ENCODE measurements around the gene COL26A1. TPM values are rescaled to one million over a fixed set of nuclear protein-coding genes. Genes with fewer than 3 reads are reported as not detected.

The COL26A1 gene
- total RNA-seq, 1 experiment from 2014 or later: 42.6 TPM

DNA sequence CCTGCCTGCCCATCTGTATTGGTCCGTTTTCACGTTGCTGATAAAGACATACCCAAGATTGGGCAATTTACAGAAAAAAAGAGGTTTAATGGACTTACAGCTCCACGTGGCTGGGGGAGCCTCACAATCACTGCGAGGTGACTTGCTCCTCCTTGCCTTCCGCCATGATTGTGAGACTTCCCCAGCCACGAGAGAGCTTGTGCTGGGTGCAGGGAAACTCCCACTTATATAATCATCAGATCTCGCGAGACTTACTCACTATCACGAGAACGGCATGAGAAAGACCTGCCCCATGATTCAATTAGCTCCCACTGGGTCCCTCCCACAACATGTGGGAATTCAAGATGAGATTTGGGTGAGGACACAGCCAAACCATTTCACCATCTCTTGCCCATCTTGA lies 154.6 kb downstream of the COL26A1 start:
- Histone ChIP-seq H2AFZ (ENCODE audit: low read length) (no peak overlapping the region), H3K79me2 (ENCODE audit: insufficient read depth, low read length) (no peaks in the 10 kb centered on the region), H4K20me1 (ENCODE audit: control insufficient read depth, insufficient read depth, insufficient read length) (no peaks in the 10 kb centered on the region), H3K9me3 (ENCODE audit: control insufficient read depth, low read depth, low read length) (no peaks in the 10 kb centered on the region), H2AK5ac (ENCODE audit: insufficient read length, low read length) (no peak overlapping the region), H2BK20ac (ENCODE audit: low read depth, low read length, poor library complexity, severe bottlenecking) (no peak overlapping the region), H2BK15ac (ENCODE audit: low read depth, low read length) (no peak overlapping the region), H3K23ac (ENCODE audit: insufficient read length, low read depth, low read length) (no peak overlapping the region), H4K5ac (ENCODE audit: insufficient read length, low read depth, low read length) (no peak overlapping the region), H3K9ac (ENCODE audit: extremely low read depth, insufficient read length, low read length) (no peak overlapping the region), H3T11ph (ENCODE audit: low read length) (no peak overlapping the region), H4K8ac (replicated peaks; ENCODE audit: insufficient read length, low read depth, low read length) (no peak overlapping the region), H3K4ac (ENCODE audit: low read depth, low read length) (no peak overlapping the region), H2BK120ac (ENCODE audit: low read depth, low read length, poor library complexity, severe bottlenecking) (no peak overlapping the region), H3K4me2 (ENCODE audit: insufficient read depth, insufficient read length, low read length) (no peak overlapping the region), H3K27me3 (ENCODE audit: insufficient read depth, low read length) (no peaks in the 10 kb centered on the region), H3K23me2 (ENCODE audit: insufficient read length, low read depth, low read length, poor library complexity, severe bottlenecking) (no peaks in the 10 kb centered on the region), H3K56ac (ENCODE audit: insufficient read length, low read depth, low read length) (no peak overlapping the region), H2BK12ac (ENCODE audit: insufficient read length, low read depth, low read length) (no peak overlapping the region), H3K27ac (ENCODE audit: insufficient read length, low read depth, low read length) (no peak overlapping the region), H3K79me1 (ENCODE audit: insufficient read depth, low read depth, low read length, poor library complexity, severe bottlenecking) (no peaks in the 10 kb centered on the region), H3K18ac (ENCODE audit: insufficient read length, low read depth, low read length) (no peak overlapping the region), H4K91ac (ENCODE audit: insufficient read length, low read depth, low read length) (no peak overlapping the region), H3K14ac (ENCODE audit: insufficient read depth, low read length) (no peak overlapping the region), H3K4me1 (ENCODE audit: insufficient read depth, low read length) (no peaks in the 10 kb centered on the region), H2BK5ac (ENCODE audit: insufficient read length, low read length) (no peak overlapping the region)
- DNase-seq: no peak
- peaks cover 19 to 29% of the 10 kb centered on the region in 2 experiments for H3K4me1 Mint-ChIP-seq
- peaks cover 8% of the 10 kb centered on the region for H3K27me3 Mint-ChIP-seq (ENCODE audit: low read depth)
- no CpG with 5 or more reads among the region's 10 CpGs for WGBS (ENCODE audit: extremely low coverage, insufficient read length, low lambda C conversion rate)
- no peak overlapping the region for H3K27ac Mint-ChIP-seq
- TF ChIP-seq, protein P1, sequence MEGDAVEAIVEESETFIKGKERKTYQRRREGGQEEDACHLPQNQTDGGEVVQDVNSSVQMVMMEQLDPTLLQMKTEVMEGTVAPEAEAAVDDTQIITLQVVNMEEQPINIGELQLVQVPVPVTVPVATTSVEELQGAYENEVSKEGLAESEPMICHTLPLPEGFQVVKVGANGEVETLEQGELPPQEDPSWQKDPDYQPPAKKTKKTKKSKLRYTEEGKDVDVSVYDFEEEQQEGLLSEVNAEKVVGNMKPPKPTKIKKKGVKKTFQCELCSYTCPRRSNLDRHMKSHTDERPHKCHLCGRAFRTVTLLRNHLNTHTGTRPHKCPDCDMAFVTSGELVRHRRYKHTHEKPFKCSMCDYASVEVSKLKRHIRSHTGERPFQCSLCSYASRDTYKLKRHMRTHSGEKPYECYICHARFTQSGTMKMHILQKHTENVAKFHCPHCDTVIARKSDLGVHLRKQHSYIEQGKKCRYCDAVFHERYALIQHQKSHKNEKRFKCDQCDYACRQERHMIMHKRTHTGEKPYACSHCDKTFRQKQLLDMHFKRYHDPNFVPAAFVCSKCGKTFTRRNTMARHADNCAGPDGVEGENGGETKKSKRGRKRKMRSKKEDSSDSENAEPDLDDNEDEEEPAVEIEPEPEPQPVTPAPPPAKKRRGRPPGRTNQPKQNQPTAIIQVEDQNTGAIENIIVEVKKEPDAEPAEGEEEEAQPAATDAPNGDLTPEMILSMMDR (conservative IDR thresholded peaks at IDR 0.05): no peak
- no peaks in the 10 kb centered on the region for H3K9me3 Mint-ChIP-seq
- peaks cover 0 to 6% (median 0%) of the 10 kb centered on the region in 3 experiments; a peak in 4 of 7 replicates for H3K36me3 Mint-ChIP-seq (ENCODE audit: insufficient read depth in 1 of 3, low read depth in 3 of 3)
- no peak overlapping the region; a peak in 1 of 5 replicates for H3K4me3 Mint-ChIP-seq
